ENCODE measurements around the gene SCNN1B. TPM values are rescaled to one million over a fixed set of nuclear protein-coding genes. Genes with fewer than 3 reads are reported as not detected.
"Not testable (repeated sequence)": the region's sequence is repeated elsewhere in the genome, so short reads cannot be mapped to it uniquely, and the experiment has no call there.

Gene SCNN1B
- total RNA-seq, 1 donor from 2014 or later = not detected

DNA sequence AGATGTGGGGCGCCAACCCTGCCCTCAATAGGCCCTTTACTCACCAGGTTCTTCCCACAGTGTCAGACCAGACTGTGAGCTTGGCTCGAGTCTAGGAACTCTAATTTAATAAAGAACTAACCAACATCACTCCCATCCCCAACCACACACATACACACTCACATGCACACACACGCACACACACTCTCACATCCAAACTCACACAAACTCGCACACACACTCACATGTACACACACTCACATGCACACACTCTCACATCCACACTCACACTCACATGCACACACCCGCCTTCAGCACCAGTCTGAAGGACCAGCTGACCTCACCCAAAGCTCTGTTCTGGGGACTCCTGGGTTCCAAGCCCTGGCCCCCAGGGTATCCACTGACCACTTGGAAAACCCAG lies 87.1 kb downstream of the SCNN1B start:
- peaks cover 4% of the 10 kb centered on the region for H3K36me3 Mint-ChIP-seq (ENCODE audit: low read depth)

DNA sequence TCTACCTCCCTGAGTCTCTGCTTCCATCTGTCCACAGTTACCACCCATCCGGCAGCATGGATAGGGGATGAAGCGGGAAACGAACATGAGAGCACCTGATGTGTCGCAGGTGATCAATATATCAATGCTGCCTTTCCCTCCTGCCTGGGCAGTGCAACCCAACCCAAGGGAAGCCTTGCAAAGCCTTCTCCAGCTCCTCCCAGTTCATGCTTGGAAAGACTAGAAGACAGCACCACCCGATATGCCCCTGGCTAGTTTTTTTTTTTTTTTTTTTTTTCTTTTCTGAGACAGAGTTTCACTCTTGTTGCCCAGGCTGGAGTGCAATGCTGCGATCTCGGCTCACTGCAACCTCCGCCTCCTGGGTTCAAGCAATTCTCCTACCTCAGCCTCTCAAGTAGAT lies 87.8 kb downstream of the SCNN1B start:
- H3K27me3 Mint-ChIP-seq (ENCODE audit: low read depth); H3K4me1 Mint-ChIP-seq; H3K27ac Mint-ChIP-seq (ENCODE audit: unreplicated experiment); H3K9me3 Mint-ChIP-seq; H3K36me3 Mint-ChIP-seq (ENCODE audit: low read depth); DNase-seq (ENCODE audit: low read depth, low spot score); H3K4me3 Mint-ChIP-seq: not testable (repeated sequence)

More for the DNA sequence above, 87.1 kb downstream of the SCNN1B start:
- Mint-ChIP-seq H3K27me3 (ENCODE audit: low read depth) (no peaks in the 10 kb centered on the region), H3K9me3 (no peaks in the 10 kb centered on the region), H3K27ac (ENCODE audit: unreplicated experiment) (no peak overlapping the region), H3K4me3 (no peak overlapping the region), H3K4me1 (no peaks in the 10 kb centered on the region)
- TF ChIP-seq, protein P1, sequence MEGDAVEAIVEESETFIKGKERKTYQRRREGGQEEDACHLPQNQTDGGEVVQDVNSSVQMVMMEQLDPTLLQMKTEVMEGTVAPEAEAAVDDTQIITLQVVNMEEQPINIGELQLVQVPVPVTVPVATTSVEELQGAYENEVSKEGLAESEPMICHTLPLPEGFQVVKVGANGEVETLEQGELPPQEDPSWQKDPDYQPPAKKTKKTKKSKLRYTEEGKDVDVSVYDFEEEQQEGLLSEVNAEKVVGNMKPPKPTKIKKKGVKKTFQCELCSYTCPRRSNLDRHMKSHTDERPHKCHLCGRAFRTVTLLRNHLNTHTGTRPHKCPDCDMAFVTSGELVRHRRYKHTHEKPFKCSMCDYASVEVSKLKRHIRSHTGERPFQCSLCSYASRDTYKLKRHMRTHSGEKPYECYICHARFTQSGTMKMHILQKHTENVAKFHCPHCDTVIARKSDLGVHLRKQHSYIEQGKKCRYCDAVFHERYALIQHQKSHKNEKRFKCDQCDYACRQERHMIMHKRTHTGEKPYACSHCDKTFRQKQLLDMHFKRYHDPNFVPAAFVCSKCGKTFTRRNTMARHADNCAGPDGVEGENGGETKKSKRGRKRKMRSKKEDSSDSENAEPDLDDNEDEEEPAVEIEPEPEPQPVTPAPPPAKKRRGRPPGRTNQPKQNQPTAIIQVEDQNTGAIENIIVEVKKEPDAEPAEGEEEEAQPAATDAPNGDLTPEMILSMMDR (conservative IDR thresholded peaks at IDR 0.05) = no peak
- DNase-seq (ENCODE audit: low read depth, low spot score) = no peak

DNA sequence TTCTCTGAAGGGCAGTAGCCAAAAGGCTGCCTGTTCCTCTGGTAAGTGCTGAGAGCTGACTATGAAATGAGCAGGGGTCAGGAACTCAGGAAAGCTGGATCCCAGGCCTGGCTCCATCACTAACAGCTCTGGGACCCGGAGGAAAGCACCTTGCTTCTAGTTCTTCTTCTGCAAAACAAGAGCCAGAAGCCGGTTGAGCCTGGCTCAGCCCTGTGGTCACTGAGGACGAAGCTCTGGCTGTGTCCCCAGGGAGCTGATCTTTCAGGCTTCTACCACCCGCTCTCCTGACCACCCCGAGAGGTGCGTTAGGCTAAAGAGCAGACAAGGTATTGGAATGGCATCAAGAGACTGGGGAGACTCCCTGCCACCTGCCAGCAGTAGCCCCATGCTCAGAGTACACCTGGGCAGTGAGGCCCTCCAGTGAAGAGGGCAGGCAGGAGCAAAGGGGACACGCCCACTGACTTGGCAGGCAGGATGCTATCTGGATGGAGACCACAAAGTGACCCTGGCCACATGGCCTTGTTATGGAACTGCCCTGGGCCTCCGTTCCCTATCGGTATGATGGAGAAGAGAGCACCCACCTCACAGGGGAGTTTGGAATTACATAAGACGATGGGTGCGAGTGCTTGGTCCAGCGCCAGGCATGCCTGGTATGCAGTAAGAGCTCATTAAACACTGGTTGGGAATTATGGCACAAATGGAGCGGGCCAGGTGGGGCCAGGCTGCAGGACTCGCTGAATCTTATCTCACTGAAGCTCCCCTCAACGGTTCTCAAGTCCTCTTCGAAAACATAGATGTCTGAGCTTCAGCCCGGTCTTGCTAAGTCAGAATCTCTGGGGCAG lies 89.5 kb downstream of the SCNN1B start:
- TF ChIP-seq, protein P1 (conservative IDR thresholded peaks at IDR 0.05) = no peak
- Mint-ChIP-seq H3K4me1 (no peaks in the 10 kb centered on the region), H3K27me3 (ENCODE audit: low read depth) (no peaks in the 10 kb centered on the region), H3K4me3 (no peak overlapping the region), H3K9me3 (no peaks in the 10 kb centered on the region), H3K27ac (ENCODE audit: unreplicated experiment) (no peak overlapping the region), H3K36me3 (ENCODE audit: low read depth) (peaks cover 4% of the 10 kb centered on the region)
- no peak for DNase-seq (ENCODE audit: low read depth, low spot score)

DNA sequence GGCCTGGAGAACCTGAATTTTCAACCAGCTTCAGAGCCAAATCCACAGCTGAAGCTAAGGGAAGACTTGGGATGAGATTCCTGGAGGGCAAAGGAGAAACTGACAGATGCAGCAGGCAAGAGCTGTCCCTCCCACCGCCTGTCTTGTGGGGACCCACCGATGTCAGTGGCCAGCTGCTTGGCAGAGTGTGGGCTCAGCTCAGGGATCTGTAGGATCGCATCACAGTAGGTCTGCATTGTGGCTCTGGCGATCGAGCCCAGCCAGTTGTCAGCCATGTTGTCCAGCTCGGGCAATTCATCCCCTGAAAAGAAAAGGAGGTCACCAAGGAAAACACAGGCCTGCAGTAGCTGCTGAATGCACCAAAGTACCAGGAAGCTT lies 90.1 kb downstream of the SCNN1B start:
- H3K27ac Mint-ChIP-seq (ENCODE audit: unreplicated experiment) = peak overlapping the region; percentile 19
- H3K4me3 Mint-ChIP-seq = no peak overlapping the region
- no peaks in the 10 kb centered on the region for H3K9me3 Mint-ChIP-seq
- H3K27me3 Mint-ChIP-seq (ENCODE audit: low read depth) = no peaks in the 10 kb centered on the region
- H3K36me3 Mint-ChIP-seq (ENCODE audit: low read depth) = peaks cover 4% of the 10 kb centered on the region
- TF ChIP-seq, protein P1 (conservative IDR thresholded peaks at IDR 0.05) = no peak
- H3K4me1 Mint-ChIP-seq = no peaks in the 10 kb centered on the region
- DNase-seq (ENCODE audit: low read depth, low spot score) = no peak

DNA sequence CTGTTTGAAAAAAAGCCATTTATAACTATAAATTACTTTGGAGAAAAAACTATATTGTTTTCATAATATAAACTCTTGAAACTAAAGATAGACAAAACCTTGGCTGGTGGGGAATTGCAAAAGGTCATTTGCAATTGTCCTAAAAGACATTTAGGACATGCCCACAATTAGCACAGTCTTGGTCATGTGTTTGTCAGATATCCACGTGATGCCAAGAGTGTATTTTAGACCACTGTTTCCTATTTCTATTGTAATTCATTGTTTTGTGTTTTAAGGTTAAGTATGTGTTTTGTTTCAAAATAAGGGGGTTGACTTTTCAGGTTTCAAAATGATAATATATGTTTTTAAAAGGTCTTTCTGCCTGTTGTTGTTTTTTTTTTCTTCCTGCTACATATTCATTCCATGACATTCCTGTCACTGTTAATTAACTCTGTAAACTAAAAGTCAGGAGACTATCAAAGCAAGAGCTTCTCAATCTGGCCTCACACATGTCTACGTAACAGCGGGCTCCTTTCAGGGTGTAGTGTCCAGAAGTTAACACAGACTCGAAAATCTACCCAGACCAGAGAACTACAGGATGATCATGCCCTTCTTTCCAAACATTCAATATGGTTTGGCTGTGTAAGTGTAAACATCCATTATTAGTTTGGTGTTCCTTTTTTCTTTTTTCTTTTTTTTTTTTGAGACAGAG lies 92.2 kb downstream of the SCNN1B start:
- Mint-ChIP-seq H3K4me1 (peaks cover 5% of the 10 kb centered on the region), H3K27ac (ENCODE audit: unreplicated experiment) (no peak overlapping the region), H3K36me3 (ENCODE audit: low read depth) (peaks cover 4% of the 10 kb centered on the region), H3K27me3 (ENCODE audit: low read depth) (no peaks in the 10 kb centered on the region), H3K4me3 (no peak overlapping the region), H3K9me3 (no peaks in the 10 kb centered on the region)
- no peak for DNase-seq (ENCODE audit: low read depth, low spot score)
- TF ChIP-seq, protein P1 (conservative IDR thresholded peaks at IDR 0.05) = no peak

DNA sequence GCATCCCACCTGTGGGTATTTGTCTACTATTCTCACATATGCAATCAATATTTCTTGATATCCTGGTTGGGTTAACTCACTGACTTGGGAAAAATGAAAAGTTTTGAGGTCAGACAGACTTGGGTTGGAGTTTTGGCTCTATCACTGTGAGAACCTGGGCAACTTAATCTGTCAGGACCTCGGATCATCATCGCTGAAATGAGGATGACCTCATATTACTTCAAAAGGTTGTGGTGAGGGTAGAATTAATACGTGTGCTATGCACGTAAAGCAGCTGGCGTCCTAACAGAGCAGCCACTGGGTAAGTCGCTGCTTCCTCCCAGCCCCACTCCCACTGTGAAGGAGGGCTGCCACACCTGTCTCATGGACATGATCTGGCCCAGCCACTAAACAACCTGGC lies 93.6 kb downstream of the SCNN1B start:
- Mint-ChIP-seq H3K9me3 (no peaks in the 10 kb centered on the region), H3K27me3 (ENCODE audit: low read depth) (no peaks in the 10 kb centered on the region), H3K4me1 (peaks cover 16% of the 10 kb centered on the region), H3K36me3 (ENCODE audit: low read depth) (peaks cover 9% of the 10 kb centered on the region), H3K4me3 (no peak overlapping the region), H3K27ac (ENCODE audit: unreplicated experiment) (no peak overlapping the region)
- DNase-seq (ENCODE audit: low read depth, low spot score) = no peak
- TF ChIP-seq, protein P1 (conservative IDR thresholded peaks at IDR 0.05) = no peak
